ENCODE data around the gene IL31RA.

- TF ChIP-seq CTCF (IDR thresholded peaks at IDR 0.05; ENCODE audit: insufficient read depth, low read depth, low read length) (no peak), EZH2 (IDR thresholded peaks at IDR 0.05; ENCODE audit: insufficient read depth, low read length) (no peak)
Measured at GRCh38 chr5:55907927-55908326, 56.8 kb downstream of the IL31RA start.
